ENCODE results near the gene UBAP1.
A peak's percentile ranks its signal among the peaks of the same experiment; 100 is the strongest.
"Not testable (repeated sequence)": the region's sequence is repeated elsewhere in the genome, so short reads cannot be mapped to it uniquely, and the experiment has no call there.

UBAP1 gene

DNA sequence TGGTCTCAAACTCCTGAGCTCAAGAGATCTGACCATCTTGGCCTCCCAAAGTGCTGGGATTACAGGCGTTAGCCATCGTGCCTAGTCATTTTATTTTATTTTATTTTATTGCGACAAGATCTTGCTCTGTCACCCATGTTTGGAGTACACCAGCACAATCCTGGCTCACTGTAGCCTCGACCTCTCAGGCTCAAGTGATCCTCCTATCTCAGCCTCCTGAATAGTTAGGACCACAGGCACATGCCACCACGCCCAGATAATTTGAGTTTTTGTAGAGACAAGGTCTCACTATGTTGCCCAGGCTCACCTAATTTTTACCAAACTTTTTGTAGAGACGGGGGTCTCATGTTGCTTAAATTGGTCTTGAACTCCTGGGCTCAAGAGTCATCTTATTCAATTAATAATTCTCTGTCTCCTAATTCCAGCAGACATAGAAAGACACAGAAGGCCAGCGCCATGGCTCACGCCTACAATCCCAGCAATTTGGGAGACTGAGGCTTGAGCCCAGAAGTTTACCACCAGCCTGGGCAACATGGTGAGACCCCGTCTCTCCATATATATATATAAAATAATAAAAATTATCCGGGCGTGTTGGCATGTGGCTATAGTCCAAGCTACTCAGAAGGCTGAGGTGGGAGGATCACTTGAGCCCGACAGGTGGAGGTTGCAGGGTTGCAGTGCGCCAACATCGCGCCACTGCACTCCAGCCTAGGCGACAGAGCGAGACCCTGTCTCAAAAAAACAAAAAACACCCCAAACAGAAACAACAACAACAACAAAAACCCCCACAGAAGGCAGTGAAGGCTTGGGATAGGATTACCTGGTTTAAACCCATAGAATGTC, 1.0 kb upstream of the UBAP1 start:
- no peak for DNase-seq
- intact Hi-C loops (cut with DNase I), result loop anchor here (5.0 kb wide), 1 partner anchor 51 kb away; the partner anchor contains the start of gene DCAF12

DNA sequence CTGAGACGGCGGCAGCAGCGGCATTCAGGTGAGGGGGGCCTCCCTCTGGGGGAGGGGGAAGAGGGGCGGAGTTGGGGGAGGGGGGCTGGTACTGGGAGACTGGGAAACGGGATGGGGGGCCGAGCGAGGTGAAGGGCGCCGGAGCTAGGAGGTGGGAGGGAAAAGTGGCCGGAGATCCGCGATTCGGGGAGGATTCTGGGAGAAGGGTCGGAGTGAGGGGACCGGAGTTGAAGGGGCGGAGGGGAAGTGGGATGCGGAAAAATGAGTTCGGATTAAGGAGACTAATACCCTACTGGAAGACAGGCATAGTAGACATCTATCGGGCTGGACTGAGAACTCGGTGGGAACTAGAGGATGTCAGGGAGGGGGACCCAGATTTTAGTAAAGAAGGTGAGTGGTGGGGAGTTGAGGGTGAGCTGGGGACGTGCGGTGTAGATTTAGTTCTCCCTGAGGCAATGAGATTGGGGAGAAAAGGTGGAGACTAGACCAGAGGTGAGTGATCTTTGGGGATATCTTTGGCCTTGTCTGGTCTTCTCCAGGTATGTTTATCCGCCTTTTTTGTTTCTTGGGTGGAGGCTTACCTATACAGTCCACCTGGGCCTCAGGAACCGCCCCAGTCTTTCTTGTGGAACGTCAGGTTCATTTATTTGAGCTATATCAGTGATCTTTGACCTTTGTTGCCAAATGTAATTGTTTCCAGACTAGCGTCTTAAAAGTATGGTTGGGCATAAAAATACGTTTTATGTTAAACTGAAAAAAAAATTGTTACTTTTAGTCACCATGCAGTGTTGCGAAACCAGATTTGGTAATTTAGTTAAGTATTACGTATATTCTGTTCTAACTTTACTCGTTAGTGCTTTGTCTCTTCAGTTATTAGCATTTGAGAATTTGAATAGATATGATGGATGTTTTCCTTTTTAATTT, 632 bp downstream of the UBAP1 start:
- intact Hi-C loops (cut with DNase I), result loop anchor here (5.0 kb wide), 1 partner anchor 52 kb away; the partner anchor contains the start of gene DCAF12
- no peak for DNase-seq

DNA sequence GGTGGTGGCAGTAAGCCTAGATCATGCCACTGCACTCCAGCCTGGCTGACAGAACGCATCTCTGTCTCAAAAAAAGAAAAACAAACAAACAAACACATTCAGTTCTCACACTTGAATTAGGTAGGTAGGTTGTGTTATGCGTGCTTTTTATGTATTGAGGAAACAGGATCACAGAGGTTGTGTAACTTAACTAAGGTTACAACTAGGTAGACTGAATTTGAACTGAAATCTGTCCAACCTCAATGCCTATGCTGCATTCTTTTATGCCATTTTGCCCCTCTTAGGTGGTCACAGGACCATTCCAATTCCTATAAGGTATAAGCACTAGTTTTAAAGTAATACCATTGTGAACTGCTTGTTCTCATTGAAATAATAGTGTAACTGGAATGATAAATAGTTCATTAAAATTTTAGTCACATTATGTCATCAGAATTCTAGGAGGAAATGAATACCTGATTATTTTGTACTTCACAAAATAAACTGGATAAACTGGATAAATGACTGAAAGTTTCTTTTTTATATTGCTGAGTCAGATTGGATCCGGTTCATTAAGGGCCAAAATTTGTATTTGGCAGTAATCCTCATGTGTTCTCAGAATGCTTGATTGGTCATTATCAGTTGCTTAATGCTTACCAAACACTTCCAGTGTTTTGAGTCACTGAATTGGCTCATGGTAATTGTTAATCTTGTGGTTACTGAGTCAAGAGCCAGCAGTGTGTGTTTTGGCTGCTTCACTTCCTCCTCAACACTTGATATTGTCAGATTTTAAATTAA, 7.1 kb downstream of the UBAP1 start:
- intact Hi-C loops (cut with DNase I), result no loop called here
- DNase-seq, result no peak

DNA sequence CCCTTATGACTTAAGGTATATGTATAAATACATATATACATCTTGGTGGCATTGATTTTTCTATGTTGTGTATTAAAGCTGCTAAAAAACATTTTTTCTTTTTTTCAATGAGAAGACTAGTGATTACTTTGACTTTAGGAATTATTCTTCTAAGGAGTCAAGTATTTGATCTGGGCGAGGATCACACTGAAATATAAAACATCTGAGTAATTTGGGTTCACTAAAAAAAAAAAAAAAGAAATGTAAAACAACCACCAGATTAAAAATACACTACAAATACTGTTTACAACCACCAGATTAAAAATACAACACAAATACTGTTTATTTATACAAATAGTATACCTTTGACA, 9.0 kb downstream of the UBAP1 start:
- DNase-seq, result no peak
- intact Hi-C loops (cut with DNase I), result no loop called here

DNA sequence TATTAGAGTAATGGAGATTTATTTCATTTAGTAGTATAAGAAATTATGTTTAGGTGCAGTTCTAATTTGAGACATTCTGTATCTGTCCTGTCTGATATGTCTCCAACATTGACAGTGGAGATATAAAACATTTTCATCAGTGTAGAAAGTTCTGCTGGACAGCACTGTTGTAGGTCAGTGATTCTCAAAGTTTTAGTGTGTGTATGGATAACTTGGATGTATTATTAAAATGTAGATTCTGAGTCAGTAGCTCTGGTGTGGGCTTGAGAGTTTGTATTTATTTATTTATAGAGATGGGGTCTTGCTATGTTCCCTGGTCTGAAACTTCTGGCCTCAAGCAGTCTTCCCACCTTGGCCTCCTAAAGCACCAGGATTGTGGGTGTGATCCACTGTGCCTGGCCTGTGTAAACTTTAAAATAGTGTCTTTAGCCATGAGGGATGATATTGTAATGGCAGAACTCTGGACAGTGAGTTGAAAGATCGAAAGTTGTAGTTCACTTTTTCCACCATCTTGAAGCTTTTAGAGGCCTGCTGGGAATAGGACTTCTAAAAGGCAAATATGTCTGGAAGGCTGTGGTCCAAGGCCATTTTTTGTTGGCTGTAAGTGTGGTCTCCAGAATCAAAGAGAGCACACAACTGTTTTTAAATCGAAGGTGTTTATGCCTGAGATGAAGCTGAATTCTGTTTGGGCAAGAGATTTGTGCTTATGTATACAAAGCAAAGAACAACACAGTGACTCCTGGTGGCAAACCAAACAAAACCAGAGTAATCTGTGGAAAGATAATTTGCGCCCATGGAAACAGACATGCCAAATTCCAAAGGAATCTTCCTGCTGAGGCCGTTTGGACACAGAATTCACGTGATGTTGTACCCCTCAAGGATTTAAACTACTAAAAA, 12.4 kb downstream of the UBAP1 start:
- DNase-seq, result no peak
- intact Hi-C loops (cut with DNase I), result no loop called here

DNA sequence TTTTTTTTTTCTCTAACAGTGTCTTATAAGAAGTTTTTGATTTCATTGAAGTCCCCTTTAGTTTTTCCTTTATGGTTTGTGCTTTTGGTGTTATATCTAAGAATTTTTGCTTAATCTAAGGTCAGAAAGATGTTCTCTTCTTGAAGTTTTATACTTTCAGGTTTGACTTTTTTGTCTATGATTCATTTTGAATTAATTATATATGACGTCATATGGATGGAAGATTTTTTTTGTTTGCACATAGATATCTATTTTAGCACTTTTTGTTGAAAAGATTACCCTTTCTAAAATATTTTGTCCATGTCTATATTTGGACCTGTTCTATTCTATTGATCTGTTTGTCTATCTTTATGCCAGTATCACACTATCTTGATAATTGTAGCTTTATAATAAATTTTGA, 16.3 kb downstream of the UBAP1 start:
- no peak for DNase-seq
- intact Hi-C loops (cut with DNase I), result no loop called here

DNA sequence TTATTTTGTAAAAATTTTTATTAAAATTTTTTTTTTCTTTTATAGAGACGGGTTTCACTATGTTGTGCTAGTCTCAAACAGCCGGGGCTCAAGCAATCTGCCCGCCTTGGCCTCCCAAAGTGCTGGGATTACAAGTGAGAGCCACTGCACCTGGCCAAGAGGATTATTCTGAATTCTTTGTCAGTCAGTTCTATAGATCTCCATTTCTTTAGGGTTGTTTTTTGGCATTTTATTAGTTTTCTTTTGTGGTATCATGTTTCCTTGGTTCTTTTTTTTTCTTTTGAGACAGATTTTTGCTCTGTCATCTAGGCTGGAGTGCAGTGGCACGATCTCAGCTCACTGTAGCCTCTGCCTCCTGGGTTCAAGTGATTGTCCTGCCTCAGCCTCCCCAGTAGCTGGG, 18.4 kb downstream of the UBAP1 start:
- intact Hi-C loops (cut with DNase I); DNase-seq: not testable (repeated sequence)

DNA sequence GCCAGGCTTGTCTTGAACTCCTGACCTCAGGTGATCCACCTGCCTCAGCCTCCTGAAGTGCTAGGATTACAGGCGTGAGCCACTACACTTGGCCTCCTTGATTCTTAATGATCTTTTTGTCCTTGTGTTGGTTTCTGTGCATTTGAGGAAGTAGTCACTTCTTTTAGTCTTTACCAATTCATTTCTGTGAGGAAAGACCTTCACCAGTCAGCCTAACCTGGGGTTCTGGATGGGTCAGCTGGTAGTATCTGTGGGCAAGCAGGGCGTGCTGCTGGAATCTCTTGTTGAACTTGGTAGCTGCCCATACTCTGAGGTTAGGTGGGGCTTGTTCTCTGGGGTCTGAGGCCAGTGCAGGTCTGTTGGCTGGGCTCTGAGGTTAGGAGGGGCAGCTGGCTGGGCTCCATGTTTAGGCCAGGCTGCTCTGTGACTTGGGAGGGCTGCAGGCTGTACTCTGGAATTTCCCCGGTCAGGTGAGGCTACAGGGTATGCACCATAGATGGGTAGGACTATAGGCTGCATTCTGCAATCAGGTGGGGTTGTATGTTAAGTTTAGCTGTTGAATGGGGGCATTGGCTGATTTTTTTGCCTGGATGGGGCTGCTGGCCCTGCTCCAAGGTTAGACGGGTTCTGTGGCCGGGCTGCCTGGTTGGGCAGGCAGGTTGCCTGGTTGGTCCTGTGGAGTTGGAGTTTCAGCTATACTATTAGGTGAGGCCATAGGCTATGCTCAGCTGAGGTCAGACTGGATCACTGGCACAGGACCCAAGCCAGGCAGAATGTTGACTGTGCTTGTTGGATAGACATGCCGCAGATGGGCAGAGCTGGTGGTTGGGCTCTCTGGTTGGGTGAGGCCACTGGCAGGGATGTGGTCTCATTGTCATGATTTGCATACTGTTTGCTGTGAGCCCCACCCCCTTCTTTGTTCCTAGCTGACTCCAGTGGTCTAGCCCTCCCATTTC, 19.2 kb downstream of the UBAP1 start:
- no peak for DNase-seq
- intact Hi-C loops (cut with DNase I), result no loop called here

DNA sequence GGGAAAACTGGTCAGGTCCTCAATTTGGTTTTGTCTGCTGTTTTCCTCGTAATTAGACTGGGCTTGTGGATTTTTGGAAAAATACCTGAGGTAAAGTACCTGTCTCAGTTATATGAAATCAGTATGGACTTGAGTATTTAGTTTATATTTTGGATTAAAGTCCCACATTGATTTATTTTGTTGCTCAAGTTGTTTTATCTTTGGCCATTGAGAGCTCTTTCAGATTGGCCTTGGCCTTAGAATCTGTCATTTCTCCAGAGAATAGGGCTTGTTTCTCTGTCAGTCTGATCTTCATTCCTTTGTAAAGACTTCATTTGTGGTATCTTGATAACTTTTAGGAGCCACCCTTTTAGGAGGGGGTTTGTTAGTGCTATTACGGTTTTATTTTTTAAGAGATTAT, 21.2 kb downstream of the UBAP1 start:
- intact Hi-C loops (cut with DNase I), result no loop called here
- no peak for DNase-seq

DNA sequence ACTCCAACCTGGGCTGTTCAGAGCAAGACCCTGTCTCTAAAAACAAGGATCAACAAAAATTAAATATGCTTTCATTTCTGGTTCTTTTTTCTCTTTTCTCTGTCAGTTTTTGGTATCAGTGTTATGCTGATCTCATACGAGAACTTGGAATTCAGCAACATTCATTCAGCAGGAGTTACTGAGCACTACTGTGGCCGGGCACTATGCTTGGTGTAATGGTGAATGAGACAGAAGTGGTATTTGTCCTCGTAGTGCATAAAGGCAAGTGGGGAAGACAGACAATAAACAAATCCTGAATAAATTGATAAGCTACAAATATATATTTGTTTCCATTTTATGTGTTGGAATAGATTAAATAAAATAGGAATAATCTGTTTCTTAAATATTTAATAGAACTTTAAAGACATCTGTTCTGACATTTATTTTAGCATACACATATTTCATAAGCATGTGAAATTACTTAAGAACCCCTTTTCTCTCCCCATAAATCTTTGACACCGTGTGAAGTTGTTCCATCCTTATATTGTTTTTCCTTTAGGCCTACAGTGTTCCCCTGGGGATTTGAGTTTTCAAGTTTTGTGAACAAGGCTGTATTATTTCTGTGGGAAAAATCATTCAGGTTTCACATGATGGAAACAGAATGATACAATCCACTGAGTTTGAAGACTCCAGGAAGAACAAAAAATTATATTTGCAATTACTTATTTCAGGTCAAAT, 24.6 kb downstream of the UBAP1 start:
- peak in 1 of 10 donors; percentile 20 for DNase-seq
- intact Hi-C loops (cut with DNase I), result no loop called here

DNA sequence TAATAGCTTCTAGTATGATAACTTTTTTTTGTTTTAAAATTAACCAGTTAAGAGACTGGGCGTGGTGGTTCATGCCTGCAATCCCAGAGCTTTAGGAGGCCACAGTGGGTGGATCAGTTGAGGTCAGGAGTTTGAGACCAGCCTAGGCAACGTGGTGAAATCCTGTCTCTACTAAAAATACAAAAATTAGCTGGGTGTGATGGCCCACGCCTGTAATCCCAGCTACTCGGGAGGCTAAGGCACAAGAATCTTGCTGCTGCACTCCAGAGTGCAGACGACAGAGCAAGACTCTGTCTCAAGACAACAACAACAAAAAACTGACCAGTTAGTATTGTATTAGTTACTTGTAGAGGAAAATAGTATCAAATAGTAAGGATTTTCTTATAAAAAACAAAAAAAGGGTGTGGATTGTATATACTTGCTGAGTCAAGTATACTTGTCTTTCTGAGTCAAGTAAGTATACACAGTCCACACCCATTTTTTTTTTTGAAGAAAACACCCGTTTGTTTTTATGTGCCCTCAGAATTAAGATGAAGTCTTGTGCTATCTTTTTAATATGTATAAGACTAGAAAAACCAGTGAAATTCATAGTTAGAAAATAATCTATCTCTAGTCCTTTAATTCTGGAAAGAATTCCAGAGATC, 25.3 kb downstream of the UBAP1 start:
- DNase-seq, result no peak
- intact Hi-C loops (cut with DNase I), result no loop called here

DNA sequence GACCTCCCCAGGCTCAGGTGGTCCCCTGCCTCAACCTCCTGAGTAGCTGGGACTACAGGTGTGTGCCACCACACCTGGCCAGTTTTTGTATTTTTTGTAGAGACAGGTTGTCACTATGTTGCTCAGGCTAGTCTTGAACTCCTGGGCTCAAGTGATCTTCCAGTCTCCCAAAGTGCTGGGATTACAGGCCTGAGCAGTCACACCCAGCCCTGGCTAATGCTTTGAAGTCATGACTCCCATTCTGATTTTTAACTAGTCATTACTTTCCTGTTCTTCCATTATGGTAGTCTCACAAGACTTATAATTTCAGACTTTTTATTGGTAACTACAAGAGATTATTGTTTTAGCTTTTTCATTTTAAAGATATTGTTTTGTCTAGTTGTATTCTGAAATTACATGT, 26.3 kb downstream of the UBAP1 start:
- intact Hi-C loops (cut with DNase I), result no loop called here
- DNase-seq, result no peak

DNA sequence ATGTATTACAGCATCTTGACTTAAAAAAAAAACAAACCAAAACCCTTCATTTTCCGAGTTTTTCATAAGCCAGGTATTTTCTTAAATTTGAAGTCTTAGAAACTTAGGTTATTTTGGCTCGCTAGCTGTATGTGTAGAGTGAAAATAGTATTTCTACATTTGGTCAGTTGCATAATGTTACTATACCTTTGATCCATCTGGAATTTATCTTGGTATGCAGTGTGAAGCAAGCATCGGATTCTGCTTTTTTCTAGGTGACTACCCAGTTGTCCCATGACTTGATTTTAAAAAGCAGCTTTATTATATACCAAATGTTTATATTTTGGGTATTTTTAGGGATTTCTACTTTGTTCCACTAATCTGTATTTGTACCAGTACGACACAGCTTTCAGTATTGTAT, 27.7 kb downstream of the UBAP1 start:
- intact Hi-C loops (cut with DNase I), result no loop called here
- no peak for DNase-seq

DNA sequence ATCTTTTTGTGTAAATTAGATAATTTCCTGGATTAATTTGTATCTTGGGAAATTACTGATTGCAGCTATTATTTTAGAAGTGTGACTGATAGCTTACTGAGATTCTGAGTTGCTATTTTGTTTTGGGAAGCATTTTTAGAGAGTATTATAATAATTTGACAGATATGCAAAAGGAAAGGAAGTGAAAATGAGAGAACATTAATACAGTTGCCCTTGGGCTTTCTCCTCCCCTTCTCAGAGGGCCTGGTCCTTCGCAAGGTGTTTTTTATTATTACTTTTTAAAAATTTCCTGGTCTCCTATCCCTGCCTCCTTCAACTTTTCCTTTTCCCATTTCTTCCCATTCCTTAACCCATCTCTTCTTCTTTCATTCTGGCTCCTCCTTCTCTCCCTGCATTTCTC, 32.6 kb downstream of the UBAP1 start:
- no peak for DNase-seq
- intact Hi-C loops (cut with DNase I), result no loop called here

DNA sequence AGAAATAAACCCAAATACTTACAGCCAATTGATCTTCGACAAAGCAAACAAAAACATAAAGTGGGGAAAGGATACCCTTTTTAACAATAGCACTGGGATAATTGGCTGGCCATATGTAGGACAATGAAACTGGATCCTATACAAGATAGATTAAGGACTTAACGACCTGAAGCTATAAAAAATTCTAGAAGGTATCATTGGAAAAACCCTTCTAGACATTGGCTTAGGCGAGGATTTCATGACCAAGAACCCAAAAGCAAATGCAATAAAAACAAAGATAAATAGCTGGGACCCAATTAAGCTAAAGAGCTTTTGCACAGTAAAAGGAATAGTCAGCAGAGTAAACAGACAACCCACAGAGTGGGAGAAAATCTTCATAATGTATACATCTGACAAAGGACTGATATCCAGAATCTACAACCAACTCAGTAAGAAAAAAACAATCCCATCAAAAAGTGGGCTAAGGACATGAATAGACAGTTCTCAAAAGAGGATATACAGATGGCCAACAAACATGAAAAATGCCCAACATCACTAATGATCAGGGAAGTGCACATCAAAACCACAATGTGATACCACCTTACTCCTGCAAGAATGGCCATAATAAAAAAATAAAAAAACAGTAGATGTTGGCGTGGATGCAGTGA, 35.6 kb downstream of the UBAP1 start:
- intact Hi-C loops (cut with DNase I); DNase-seq: not testable (repeated sequence)

DNA sequence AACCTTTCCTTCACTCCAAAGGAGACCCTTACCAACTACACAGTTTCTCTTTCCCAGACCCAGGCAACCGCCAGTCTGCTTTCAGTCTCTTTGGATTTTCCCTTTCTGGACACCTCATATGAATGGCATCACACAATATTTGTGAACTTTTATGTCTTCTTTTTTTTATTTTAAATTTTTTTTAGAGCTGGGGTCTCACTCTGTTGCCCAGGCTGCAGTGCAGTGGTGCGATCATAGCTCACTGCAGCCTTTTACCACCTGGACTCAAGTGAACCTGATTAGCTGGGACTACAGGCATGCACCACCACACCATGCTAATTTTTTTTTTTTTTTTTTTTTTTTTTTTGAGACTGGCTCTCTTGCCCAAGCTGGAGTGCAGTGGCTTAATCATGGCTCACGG, 37.5 kb downstream of the UBAP1 start:
- intact Hi-C loops (cut with DNase I), result no loop called here

DNA sequence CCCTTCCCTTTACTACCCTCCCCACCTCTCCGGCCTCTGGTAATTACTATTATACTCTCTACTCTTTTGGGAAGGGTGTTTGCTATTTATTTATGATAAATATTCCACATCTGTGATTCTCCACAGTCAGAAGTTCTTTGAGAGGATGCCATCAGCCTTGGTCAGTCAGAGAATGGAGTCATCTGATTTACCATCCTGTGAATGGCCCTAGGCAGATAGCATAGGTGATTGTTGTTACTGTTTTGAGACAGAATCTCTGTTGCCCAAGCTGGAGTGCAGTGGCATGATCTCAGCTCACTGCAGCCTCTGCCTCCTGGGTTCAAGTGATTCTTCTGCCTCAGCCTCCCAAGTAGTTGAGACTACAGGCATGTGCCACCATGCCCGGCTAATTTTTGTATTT, 38.2 kb downstream of the UBAP1 start:
- intact Hi-C loops (cut with DNase I); DNase-seq: not testable (repeated sequence)

More for the DNA sequence above, 37.5 kb downstream of the UBAP1 start:
- DNase-seq, result no peak
